ENCODE results near the gene ELMOD2.

DNA sequence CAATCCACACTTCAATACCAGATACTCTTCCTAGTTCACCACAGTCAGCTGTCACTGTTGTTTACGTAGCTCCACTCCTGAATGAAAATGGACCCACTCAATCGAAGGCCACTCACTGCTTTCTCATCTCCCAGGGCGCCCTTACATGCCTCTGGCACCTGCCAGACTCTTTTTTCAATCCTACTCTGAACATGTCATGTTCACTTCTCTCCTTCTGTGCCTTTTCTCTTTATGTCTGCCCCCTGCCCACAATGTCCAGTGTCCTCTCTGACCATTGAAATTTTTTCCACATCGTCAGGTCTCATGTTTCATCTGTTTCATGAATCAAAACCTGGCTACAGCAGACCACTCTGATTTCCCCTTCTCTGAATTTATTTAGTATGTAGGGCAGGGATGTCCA lies 24.6 kb upstream of the ELMOD2 start:
- no peak for TF ChIP-seq POLR2A (IDR thresholded peaks at IDR 0.05)
- TF ChIP-seq, protein P1, sequence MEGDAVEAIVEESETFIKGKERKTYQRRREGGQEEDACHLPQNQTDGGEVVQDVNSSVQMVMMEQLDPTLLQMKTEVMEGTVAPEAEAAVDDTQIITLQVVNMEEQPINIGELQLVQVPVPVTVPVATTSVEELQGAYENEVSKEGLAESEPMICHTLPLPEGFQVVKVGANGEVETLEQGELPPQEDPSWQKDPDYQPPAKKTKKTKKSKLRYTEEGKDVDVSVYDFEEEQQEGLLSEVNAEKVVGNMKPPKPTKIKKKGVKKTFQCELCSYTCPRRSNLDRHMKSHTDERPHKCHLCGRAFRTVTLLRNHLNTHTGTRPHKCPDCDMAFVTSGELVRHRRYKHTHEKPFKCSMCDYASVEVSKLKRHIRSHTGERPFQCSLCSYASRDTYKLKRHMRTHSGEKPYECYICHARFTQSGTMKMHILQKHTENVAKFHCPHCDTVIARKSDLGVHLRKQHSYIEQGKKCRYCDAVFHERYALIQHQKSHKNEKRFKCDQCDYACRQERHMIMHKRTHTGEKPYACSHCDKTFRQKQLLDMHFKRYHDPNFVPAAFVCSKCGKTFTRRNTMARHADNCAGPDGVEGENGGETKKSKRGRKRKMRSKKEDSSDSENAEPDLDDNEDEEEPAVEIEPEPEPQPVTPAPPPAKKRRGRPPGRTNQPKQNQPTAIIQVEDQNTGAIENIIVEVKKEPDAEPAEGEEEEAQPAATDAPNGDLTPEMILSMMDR (IDR thresholded peaks at IDR 0.05), result no peak
